Mucosa of rectum (tissue), 2 donors: ENCODE results near the gene TOX2.

Experiments
- H3K27ac ChIP-seq, 2 donors: one replicate each; pipeline ENCODE4 v1.7.0; 2013; ENCODE audit warnings: inconsistent platforms in 2 of 2, low read depth in 2 of 2, low read length in 2 of 2
- H3K27me3 ChIP-seq, 2 donors: one replicate each; pipeline ENCODE4 v1.7.0; 2013; ENCODE audit warnings: low read length in 2 of 2; ENCODE audit not compliant: control insufficient read depth in 2 of 2, insufficient read depth in 2 of 2
- H3K36me3 ChIP-seq, 2 donors: one replicate each; pipeline ENCODE4 v1.7.0; 2013; ENCODE audit warnings: low read length in 2 of 2; ENCODE audit not compliant: control insufficient read depth in 2 of 2, insufficient read depth in 2 of 2
- H3K4me1 ChIP-seq, 2 donors: one replicate each; pipeline ENCODE4 v1.7.0; 2013; ENCODE audit warnings: low read length in 2 of 2, mild to moderate bottlenecking in 1 of 2; ENCODE audit not compliant: control insufficient read depth in 2 of 2, insufficient read depth in 2 of 2
- H3K4me3 ChIP-seq, 2 donors: one replicate each; pipeline ENCODE4 v1.7.0; 2013; ENCODE audit warnings: low read length in 2 of 2
- H3K9ac ChIP-seq, 2 donors: one replicate each; pipeline ENCODE4 v1.7.0; 2013; ENCODE audit warnings: low read length in 2 of 2, low read depth in 1 of 2, mild to moderate bottlenecking in 1 of 2
- H3K9me3 ChIP-seq, 2 donors: one replicate each; pipeline ENCODE4 v1.7.0; 2013; ENCODE audit warnings: low read length in 2 of 2; ENCODE audit not compliant: control insufficient read depth in 2 of 2
- donor health status: healthy.
- donor health status: Normal muscosa, but diverticular disease.

TOX2 gene

DNA sequence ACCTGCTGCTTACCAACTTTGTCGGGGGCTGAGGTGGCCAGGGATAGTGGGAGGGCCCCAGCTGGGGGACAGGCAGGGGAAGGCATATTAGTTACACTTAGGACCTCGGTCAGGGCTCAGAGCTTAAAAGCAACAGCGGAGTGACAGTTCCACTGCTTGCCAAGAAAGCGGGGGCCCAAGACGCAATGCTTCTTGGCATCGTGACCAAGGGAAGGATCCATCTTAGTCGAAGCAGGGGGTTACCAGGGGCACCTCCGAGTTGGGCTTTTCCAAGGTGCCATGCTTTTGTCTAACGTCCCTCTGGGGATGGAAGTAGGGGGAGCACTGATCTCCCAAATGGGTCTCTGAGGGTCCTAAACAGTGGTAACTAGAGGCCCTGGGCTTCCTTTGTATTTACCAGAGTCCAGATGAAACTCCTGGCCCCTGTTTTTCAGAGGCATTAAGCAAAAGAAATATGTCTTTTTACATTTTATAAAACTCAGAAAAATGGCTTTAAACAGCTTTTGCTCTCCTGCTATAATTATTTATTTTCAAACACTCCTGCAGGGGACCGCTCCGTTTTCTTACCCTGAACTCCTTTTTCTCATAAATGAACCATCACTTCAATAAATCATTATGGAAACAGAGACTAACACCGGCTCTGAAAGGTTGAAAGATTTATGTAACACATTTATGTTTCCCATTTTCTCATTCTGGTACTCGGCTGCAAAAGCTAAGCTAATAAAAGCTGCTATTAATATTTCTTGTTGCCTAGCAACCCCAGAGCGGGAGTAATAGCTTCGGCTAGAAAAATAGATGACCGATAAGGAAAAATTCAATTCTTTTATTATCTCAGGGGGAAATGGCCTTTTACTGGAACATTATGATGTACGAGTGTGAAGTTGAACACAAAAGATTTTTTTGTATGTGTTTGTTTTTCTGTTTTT lies 100.4 kb downstream of the TOX2 start:
- peaks cover 28 to 58% of the 10 kb centered on the region in 2 donors for H3K4me1 ChIP-seq
- no peak overlapping the region for H3K4me3 ChIP-seq
- peak overlapping the region in 1 of 2 donors; percentile 37 for H3K9ac ChIP-seq
- no peaks in the 10 kb centered on the region for H3K36me3 ChIP-seq
- no peak overlapping the region for H3K27ac ChIP-seq
- no peaks in the 10 kb centered on the region for H3K9me3 ChIP-seq
- no peaks in the 10 kb centered on the region for H3K27me3 ChIP-seq

DNA sequence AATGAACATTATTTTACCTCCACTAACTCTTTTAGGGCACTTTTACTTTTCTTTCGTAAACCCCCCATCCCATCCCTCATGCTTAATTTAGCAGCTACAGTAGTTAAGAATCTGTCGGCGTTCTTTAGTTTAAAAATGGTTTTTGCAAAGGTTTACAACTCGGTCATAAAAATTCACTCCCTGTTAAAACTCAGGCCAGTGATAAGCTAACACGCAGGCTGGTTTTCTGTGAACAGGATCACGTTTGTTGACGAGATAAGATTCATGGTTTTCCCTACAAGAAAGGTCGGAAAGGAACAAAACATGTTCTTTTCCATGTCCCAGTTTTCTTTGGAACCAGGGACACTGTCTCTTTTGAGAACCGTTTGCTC lies 101.1 kb downstream of the TOX2 start:
- H3K9me3 ChIP-seq, result no peaks in the 10 kb centered on the region
- no peak overlapping the region for H3K9ac ChIP-seq
- H3K27me3 ChIP-seq, result no peaks in the 10 kb centered on the region
- H3K36me3 ChIP-seq, result no peaks in the 10 kb centered on the region
- no peak overlapping the region for H3K4me3 ChIP-seq
- H3K27ac ChIP-seq, result peak overlapping the region; percentile 16 to 26
- H3K4me1 ChIP-seq, result peaks cover 32 to 55% of the 10 kb centered on the region in 2 donors

DNA sequence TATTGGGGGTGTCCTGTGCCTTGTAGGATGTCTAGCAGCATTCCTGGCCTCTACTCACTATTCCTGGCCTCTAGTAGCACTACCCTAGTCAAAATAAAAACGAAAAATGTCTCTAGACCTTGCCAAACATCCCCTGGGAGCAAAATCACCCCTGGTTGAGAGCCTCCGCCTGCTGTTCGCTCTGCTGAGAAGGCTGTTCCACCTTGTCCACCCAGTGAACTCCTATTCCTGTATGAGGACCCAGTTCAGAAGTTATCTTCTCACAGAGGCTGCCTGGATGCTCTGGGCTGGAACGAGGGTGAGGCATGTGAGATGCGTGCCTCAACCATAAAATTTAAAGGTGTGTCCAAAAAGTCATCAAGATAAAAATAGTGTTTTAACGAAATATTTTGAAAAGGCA lies 101.9 kb downstream of the TOX2 start:
- Histone ChIP-seq H3K4me1 (peaks cover 32 to 55% of the 10 kb centered on the region in 2 donors), H3K9me3 (no peaks in the 10 kb centered on the region), H3K27me3 (no peaks in the 10 kb centered on the region), H3K27ac (no peak overlapping the region), H3K9ac (no peak overlapping the region), H3K36me3 (no peaks in the 10 kb centered on the region), H3K4me3 (no peak overlapping the region)

DNA sequence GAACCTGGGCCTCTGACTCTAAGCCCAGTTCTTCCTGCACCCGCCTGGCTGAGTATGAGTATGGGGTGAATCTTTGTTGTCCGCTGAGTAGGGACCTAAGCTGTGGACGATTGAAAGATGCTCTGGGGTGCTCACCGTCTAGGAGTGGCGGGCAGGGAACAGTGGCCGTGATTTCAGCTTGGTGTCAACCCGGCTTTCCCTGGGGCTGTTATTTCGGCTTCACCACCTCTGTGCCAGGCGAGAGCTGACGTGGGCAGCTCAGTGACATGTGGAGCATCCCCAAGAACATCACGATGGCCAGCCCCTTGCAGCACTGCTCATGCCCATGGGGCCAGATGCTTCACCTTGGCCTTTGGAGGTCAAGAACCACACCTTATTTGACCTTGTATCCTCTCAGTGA lies 102.6 kb downstream of the TOX2 start:
- Histone ChIP-seq H3K9ac (no peak overlapping the region), H3K36me3 (no peaks in the 10 kb centered on the region), H3K4me3 (no peak overlapping the region), H3K4me1 (peaks cover 32 to 55% of the 10 kb centered on the region in 2 donors), H3K9me3 (no peaks in the 10 kb centered on the region), H3K27me3 (no peaks in the 10 kb centered on the region), H3K27ac (peak overlapping the region in 1 of 2 donors; percentile 74)

- no peak overlapping the region for H3K4me3 ChIP-seq
- H3K9ac ChIP-seq, result no peak overlapping the region
- H3K27ac ChIP-seq, result peak overlapping the region; percentile 73 to 74
- H3K36me3 ChIP-seq, result no peaks in the 10 kb centered on the region
- H3K9me3 ChIP-seq, result no peaks in the 10 kb centered on the region
- peaks cover 32 to 55% of the 10 kb centered on the region in 2 donors for H3K4me1 ChIP-seq
- H3K27me3 ChIP-seq, result no peaks in the 10 kb centered on the region
These were observed 103.2 kb downstream of the TOX2 start for GRCh38 chr20:44017905-44018258.

- Histone ChIP-seq H3K9ac (peak overlapping the region in 1 of 2 donors; percentile 39), H3K9me3 (no peaks in the 10 kb centered on the region), H3K27ac (peak overlapping the region; percentile 73 to 74), H3K27me3 (no peaks in the 10 kb centered on the region), H3K36me3 (no peaks in the 10 kb centered on the region), H3K4me1 (peaks cover 35 to 55% of the 10 kb centered on the region in 2 donors), H3K4me3 (peak overlapping the region; percentile 6 to 62)
These were observed 103.7 kb downstream of the TOX2 start for GRCh38 chr20:44018259-44018941.

DNA sequence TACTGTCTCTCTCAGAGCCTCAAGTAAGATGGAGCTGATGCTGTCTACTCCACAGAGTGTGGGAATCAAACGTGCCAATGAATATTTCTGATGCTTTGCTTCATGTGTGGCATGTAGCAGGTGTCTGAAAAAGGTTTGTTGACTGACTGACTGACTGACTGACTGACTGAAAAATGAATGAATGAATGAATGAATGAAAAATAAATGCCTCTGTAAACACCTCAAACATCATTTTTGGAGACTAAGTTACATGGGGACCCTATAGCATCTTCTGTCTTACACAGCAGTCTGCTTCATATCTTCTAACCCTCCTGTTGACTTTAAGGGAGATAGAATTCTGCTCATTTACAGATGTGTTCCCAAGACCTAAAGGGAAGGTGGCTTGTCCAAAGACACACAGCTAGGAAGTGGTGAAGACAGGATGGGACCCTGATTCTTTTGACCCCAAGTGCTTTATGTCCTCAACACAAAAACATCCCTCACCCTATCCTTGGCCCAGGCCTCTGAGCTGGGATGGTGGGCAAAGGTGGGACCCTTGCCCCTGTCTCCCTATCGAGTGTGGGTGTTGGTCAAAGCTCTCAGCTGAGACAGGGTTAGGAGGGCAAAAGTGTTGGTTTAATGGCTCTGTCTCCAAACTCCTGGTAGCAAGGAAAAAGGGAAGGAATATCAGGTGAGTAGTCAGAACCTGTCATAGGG lies 104.4 kb downstream of the TOX2 start:
- no peaks in the 10 kb centered on the region for H3K9me3 ChIP-seq
- H3K36me3 ChIP-seq, result no peaks in the 10 kb centered on the region
- H3K4me1 ChIP-seq, result peaks cover 40 to 55% of the 10 kb centered on the region in 2 donors
- H3K27ac ChIP-seq, result peak overlapping the region; percentile 73 to 74
- H3K27me3 ChIP-seq, result no peaks in the 10 kb centered on the region
- H3K4me3 ChIP-seq, result peak overlapping the region in 1 of 2 donors; percentile 62
- peak overlapping the region in 1 of 2 donors; percentile 39 for H3K9ac ChIP-seq

- Histone ChIP-seq H3K9ac (no peak overlapping the region), H3K9me3 (no peaks in the 10 kb centered on the region), H3K36me3 (no peaks in the 10 kb centered on the region), H3K27me3 (no peaks in the 10 kb centered on the region), H3K27ac (peak overlapping the region; percentile 73 to 74), H3K4me3 (no peak overlapping the region), H3K4me1 (peaks cover 35 to 49% of the 10 kb centered on the region in 2 donors)
These were observed 105.1 kb downstream of the TOX2 start for GRCh38 chr20:44019638-44020335.

DNA sequence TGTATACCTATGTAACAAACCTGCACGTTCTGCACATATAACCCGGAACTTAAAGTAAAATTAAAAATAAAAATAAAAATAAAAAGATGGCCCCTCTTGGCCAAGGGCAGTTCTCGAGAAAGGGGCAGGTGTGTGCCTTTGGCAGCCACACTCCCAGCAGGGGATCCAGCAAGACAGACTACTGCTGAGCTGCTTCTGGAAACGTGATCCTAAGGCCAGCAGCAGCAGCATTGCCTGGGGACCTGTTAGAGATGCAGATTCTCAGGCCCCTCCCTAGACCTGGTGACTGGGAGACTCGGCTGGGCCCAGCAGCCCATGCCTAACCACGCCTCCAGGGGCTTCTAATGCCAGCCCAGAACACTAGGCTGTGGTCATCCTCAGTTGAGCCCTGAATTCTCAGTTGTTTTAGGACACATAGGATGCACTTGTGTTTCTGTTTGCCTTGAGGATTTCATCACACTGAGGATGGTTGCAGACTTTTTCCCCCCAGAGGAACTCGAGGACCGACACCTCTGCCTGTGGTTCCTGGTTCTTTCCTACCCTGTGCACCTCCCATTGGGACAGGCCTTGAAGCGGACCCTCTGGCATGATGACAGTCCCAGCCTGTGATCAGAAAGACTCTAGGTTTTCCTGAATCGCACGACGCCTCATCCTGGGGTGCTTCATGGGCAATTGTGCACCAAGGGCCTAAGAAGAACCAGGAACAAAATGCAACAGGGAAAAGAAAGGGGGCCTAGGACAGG lies 105.9 kb downstream of the TOX2 start:
- Histone ChIP-seq H3K4me3 (no peak overlapping the region), H3K9ac (no peak overlapping the region), H3K27me3 (no peaks in the 10 kb centered on the region), H3K9me3 (no peaks in the 10 kb centered on the region), H3K27ac (no peak overlapping the region), H3K4me1 (peaks cover 32 to 41% of the 10 kb centered on the region in 2 donors), H3K36me3 (no peaks in the 10 kb centered on the region)
